HG02870 (cell line): ENCODE data around the gene TMEM256.

Experiments
- ATAC-seq: cut with Tn5 transposase; IDR thresholded peaks from one replicate; pipeline ENCODE4 v1.9.1; 2021; ENCODE audit warnings: mild to moderate bottlenecking, moderate library complexity; ENCODE audit not compliant: unreplicated experiment

The TMEM256 gene

DNA sequence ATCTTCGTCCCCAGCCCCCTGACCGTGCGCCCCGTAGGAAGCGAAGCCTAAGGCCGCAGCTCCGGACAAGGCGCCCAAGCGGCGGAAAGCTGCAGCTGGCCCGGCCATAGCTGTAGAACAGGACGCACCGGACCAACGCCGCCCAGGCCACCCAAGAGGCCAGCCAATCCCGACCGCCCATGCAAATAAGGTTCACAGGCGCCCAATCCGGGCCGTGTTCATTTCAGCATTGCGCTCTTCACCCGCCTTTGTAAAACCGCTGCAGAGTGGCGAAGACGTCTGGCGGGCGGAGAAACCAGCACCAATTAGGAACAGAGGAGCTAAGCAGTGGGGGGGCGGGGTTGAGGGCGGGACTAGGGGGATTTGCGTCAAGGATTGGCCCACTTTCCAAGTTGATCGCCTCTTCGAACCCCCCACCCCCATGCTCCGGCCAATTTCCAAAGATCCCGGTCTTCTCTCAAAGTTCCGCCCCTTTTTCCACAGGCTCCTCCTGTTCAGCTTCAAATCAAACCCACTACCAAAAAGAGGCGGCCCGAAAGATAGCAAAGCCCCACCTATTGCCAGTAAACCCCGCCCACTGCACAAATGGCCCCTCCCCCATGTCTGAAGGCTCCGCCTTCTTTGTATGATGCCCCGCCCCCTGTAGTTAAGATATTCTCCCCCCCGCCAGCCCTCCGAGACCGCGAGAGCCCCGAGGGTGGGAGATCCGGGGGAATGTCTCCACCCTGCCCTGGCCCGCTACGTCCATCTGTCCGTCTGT is at the start of gene TMEM256:
Gene TMEM256, minus strand, starts transcription at position 121 of the 760 bp plus-strand sequence. Its CDS starts 13 bp downstream, at position 108.
- peak; percentile 93 for ATAC-seq

- no peak for ATAC-seq
These were observed 44.6 kb upstream of the TMEM256 start for GRCh38 chr17:7448461-7448860.

GRCh38 chr17:7445619-7445968 is 41.7 kb upstream of the TMEM256 start:
- no peak for ATAC-seq

DNA sequence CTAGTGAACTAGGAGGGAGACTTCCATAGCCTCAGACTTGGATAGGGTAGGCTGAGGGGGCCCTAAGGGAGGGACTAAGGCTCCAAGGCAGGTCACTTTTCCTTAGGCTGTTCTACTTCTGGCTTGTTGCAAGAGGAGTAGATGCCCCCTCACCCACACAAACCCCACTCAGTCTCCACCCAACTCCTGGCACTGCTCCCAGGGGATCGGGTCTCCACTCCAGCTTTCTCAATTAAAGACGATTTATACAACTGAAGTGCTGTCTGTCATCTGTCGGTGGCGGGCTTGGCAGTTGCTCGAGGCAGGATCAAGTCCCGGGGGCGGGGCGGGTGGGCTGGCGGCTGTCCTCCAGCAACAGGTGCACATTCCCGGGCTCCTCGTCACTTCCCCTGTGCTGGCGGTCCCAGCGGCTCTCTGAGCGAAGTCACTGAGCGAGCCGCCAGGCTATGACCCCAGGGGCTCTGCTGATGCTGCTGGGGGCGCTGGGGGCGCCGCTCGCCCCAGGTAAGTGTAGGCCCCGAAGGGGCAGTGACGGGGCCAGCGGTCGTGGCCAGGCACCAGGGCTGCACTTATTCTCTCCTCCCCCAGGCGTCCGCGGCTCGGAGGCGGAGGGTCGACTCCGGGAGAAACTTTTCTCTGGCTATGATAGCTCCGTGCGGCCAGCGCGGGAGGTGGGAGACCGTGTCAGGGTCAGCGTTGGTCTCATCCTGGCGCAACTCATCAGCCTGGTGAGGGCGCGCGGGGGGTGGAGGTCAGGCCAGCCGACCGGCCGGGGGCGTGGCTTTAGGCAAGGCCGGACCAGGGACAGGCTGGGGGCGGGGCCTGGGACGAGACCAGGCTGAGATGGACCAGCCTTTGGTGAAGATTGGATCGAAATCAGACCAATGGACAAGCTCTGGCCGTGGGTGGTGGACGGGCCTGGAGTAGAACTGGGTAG is 41.1 kb upstream of the TMEM256 start, which contains the start of gene CHRNB1:
Gene CHRNB1, plus strand, starts transcription at position 380 of the 937 bp plus-strand sequence. Its CDS starts 67 bp downstream, at position 447.
- ATAC-seq: no peak

DNA sequence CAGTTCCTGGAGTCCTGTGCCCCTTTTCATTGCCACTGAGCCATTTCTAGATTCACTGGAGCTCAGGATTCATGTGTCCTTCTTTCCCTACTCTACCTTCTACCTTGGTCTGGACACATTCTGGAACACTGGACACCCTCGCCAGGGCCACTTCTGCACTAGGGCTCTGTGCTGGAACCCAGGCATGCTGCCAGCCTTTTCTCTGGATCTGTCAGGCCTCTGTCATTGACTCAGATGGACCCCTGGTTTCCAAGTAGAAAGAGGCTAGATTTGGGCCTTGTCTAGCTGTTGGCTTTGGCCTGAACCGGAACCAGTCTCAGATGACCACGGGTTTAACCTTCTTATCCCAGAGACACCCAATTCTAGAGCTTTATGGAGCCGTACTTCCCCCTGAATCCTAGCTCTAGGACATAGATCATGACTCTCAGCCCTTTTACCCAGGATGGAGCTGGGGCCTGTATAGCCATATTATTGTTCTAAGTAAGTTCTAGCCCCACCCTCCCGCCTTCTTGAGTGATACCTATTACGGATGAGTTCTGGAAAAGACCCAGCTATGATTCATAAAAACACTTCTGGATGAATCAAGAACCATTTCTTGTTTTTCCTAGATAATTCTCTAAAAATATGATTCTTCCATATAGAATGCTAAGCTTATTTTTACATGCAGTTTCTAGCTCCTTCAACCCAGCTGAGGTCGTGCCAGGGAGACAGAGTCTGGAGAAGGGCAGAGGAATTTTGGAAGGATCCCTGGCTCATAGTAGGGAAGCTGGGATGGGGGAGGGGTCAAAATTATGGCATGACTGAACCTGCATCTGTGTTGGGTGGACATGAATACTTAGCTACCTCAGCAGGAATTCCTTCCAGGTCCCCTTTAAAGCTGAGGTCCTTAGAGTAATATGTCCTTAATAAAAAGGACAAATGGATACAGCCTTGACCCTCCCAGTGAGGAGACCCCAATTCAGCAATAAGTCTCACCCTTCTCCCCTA is 39.9 kb upstream of the TMEM256 start:
- no peak for ATAC-seq

DNA sequence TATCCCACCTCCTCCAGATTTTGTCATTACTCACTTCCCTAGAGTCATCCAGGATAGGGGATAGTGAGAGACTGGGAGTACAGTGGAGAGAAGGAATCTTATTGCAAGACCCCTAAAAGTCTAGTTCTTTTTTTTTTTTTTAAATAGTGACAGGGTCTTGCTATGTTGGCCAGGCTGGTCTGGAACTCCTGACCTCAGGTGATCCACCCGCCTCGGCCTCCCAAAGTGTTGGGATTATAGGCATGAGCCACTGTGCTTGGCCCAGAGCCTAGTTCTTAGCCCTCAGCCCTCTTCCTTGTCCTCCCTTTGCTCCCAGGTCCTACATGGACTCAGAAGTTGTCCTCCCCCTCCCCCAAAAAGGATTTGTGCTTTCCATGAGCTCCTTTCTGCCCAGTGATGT is 38.2 kb upstream of the TMEM256 start:
- ATAC-seq: no peak

GRCh38 chr17:7441266-7441665 is 37.4 kb upstream of the TMEM256 start:
- no peak for ATAC-seq

GRCh38 chr17:7440834-7441195 is 36.9 kb upstream of the TMEM256 start:
- no peak for ATAC-seq

DNA sequence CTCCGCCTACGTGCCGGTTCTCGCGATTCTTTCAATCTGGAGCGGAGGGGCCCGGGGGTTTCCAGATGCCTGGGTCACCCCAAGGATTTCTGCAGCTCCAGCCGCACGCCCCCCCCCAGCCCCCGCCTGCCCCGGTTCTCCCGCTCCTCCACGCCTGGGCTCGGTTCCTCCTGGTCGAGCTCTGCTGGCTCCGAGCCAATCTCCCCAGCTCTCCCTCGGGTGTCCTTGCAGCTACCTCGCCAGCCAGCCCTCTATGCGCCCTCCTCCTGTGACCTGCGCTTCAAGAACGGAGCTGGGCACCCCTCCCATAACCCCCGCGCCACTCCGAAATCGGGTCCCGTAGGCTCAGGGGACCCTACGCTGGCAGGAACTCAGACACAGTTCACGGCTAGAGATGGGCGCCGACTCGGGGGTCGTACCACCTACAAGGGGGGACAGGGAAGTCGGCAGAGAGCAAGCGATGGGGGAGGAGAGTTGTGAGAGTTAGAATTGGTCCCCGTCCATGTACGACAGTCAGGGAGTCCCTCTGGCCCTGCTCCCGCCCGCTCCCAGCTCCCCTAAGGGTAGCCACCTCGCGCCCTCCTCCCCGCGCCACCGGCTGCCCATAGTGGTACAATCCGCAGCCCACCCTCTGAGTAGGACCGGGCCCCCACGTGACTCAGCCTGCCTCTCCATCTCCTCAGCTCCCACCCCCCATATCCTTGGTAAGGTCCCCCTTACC is 36.4 kb upstream of the TMEM256 start:
- no peak for ATAC-seq

- no peak for ATAC-seq
These were observed 35.7 kb upstream of the TMEM256 start, which contains the start of gene FGF11 for GRCh38 chr17:7439462-7440112. FGF11 (plus strand) TSS chr17:7439512; CDS start chr17:7439621, 109 bp downstream.

DNA sequence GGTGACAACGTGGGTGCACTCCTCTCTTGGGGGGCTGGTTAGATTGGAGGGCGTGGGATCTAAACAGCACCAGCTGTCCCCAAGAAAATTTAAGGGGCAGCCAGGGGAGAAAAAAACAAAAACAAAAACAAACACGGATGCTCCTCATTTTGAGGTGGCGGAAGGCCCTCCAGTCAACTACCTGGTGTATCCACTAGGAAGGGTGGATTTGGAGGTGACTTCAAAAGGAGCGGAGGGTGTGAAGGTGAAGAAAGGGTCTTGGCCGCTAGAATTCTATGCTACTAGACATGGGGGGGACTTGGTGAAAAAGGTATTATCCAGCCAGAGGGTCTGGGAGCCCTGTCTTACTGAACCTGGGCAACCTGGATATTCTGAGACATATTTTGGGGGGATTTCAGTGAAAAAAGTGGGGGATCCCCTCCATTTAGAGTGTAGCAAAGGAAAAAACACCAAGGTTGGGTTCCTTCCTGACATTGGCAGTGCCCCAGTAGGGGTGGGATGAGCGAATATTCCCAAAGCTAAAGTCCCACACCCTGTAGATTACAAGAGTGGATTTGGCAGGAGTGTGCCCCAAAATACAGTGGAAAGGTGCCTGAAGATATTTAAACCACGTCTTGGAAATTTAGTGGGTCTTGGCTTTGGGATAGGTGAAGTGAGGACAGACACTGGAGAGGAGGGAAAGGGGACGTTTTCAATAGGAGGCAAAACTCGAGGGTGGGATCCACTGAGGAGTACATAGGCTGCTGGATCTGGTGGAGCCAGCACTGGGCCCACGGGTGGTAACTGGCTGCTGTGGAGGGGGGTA is 35.0 kb upstream of the TMEM256 start:
- no peak for ATAC-seq

GRCh38 chr17:7437950-7438614 is 34.2 kb upstream of the TMEM256 start:
- ATAC-seq: no peak

DNA sequence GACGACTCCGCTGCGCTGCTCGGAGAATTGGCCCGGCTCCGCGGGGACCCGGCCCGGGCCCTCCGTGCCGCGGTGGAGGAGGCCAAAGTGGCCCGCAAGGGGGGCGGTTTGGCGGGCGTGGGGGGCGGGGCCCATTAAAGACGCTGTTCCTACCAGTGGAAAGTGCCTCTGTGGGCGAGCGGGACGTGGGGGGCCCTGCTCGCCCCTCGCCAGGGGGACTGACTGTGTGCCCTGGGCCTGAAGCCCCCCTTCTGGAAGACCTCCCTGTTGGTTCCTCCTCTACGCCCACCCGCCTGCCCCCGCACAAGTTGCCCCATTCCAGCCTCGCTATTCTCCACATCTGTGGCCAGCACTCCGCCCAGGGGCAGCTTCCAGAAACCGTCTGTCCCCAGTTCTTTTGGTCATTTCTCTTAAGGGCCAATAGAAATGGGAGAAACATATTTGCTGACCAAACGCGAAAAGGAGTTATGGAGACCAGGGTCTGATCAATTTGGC is 33.5 kb upstream of the TMEM256 start:
- ATAC-seq: no peak

DNA sequence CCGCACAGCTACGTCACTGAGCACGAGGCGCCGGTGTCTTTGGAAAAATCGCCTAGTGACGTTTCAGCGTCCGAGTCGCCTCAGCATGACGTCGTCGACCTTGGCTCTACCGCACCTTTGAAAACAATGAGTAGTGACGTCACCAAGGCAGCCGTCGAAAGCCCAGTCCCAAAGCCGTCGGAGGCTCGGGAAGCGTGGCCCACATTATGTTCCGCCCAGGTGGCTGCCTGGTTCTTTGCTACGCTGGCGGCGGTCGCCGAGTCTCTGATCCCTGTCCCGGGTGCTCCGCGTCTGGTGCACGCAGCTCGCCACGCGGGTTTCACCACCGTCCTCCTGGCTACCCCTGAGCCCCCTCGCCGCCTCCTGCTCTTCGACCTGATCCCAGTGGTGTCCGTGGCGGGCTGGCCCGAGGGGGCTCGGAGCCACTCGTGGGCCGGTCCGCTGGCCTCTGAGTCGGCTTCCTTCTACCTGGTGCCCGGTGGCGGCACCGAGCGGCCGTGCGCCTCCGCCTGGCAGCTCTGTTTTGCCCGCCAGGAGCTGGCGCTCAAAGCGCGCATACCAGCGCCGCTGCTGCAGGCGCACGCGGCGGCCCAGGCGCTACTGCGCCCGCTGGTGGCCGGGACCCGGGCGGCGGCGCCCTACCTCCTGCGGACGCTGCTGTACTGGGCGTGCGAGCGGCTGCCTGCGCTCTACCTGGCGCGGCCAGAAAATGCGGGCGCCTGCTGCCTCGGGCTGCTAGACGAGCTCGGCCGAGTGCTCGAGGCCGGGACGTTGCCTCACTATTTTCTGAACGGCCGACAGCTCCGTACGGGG is 32.9 kb upstream of the TMEM256 start:
- ATAC-seq: no peak

DNA sequence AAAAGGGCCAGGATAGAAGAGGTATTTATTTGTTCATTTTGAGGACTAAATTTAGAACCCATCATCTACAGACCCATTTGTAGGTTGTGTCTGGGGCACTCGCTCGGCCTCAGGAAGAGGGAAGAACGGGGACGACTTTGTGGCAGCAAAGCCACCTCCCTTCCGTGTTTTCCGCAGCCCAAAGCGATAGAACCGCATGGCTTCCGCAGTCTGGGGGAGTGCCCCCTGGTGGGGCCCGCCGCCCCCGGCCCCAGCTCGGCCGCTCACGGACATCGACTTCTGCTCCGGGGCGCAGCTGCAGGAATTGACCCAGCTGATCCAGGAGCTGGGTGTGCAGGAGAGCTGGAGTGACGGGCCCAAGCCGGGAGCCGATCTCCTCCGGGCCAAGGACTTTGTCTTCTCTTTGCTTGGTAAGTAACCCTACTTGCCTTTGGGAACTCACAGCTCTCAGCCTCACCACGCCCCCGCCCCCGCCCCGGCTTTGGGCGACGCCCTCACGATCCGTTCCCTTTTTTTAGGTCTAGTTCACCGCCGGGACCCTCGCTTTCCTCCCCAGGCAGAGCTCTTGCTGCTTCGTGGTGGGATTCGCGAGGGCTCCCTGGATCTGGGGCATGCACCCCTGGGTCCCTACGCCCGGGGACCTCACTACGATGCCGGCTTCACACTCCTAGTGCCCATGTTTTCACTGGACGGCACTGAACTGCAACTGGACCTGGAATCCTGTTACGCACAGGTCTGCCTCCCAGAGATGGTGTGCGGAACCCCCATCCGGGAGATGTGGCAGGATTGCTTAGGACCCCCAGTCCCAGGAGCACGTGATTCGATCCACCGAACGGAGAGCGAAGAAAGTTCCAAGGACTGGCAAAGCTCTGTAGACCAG is 32.0 kb upstream of the TMEM256 start:
- no peak for ATAC-seq

DNA sequence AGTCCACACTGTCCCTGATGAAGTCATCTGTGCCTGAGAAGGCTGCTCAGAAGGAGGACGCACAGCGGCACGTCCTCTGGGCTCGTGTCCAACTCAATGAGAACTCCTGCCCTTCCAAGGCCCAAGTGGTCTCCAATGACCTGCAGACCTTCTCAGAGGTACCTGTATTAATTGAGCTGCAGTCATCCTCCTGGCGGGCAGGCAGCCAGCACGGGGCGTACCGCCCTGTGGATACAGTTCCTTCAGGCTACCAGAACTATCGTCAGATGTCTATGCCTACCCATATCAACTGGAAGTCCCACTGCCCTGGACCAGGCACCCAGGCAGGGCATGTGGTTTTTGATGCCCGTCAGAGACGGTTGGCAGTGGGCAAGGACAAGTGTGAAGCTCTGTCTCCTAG is 28.4 kb upstream of the TMEM256 start:
- no peak for ATAC-seq
